Spleen (tissue), 11 donors: ENCODE measurements around the gene OPCML. TPM values are rescaled to one million over a fixed set of nuclear protein-coding genes. Genes with fewer than 3 reads are reported as not detected.

Source experiments
- DNase-seq: peaks from one replicate; pipeline ENCODE4 v3.0.0-alpha.2; 2020
- H3K27ac ChIP-seq, 8 donors: fragments of 200-600 bp; sonication (generic) in 7 of 8; 1 replicate in 4 of 8; 2 replicates in 4 of 8; pipeline versions ENCODE4 v1.5.0 to v1.8.0; 2016 to 2021; ENCODE audit warnings: inconsistent platforms in 4 of 8, mild to moderate bottlenecking in 4 of 8, moderate library complexity in 1 of 8
- H3K27me3 ChIP-seq, 7 donors: fragments of 200-600 bp; sonication (generic) in 6 of 7; replicated peaks in 1 of 7; 1 replicate in 4 of 7; 2 replicates in 3 of 7; pipeline versions ENCODE4 v1.5.0 to v1.8.0; 2016 to 2021; ENCODE audit warnings: inconsistent platforms in 3 of 7, mild to moderate bottlenecking in 1 of 7
- H3K36me3 ChIP-seq, 6 donors: fragments of 200-600 bp; sonication (generic) in 5 of 6; 1 replicate in 4 of 6; 2 replicates in 2 of 6; pipeline versions ENCODE4 v1.5.0 to v1.8.0; 2016 to 2021; ENCODE audit warnings: inconsistent platforms in 2 of 6
- H3K4me1 ChIP-seq, 6 donors: fragments of 200-600 bp; sonication (generic) in 5 of 6; 1 replicate in 3 of 6; 2 replicates in 3 of 6; pipeline versions ENCODE4 v1.5.0 to v1.8.0; 2016 to 2021; ENCODE audit warnings: inconsistent platforms in 3 of 6
- H3K4me3 ChIP-seq, 8 donors: fragments of 200-600 bp; sonication (generic) in 7 of 8; 1 replicate in 4 of 8; 2 replicates in 4 of 8; pipeline versions ENCODE4 v1.5.0 to v1.8.0; 2016 to 2021; ENCODE audit warnings: inconsistent platforms in 4 of 8, mild to moderate bottlenecking in 4 of 8, moderate library complexity in 2 of 8
- H3K9me3 ChIP-seq, 8 donors: fragments of 200-600 bp; sonication (generic) in 7 of 8; 1 replicate in 4 of 8; 2 replicates in 4 of 8; pipeline versions ENCODE4 v1.5.0 to v1.8.0; 2016 to 2021; ENCODE audit warnings: inconsistent platforms in 4 of 8
- CTCF ChIP-seq, 11 experiments: fragments of 200-600 bp in 7 of 11; fragments of 450-650 bp in 4 of 11; sonication (generic) in 4 of 11; IDR thresholded peaks in 8 of 11; conservative IDR thresholded peaks in 3 of 11; 1 replicate in 7 of 11; 2 replicates in 4 of 11; pipeline versions ENCODE4 v1.4.0 to v1.8.0; 2016 to 2021; ENCODE audit warnings: antibody characterized with exemption in 11 of 11, inconsistent platforms in 4 of 11, mild to moderate bottlenecking in 1 of 11
- POLR2A ChIP-seq, 3 donors: fragments of 450-650 bp; IDR thresholded peaks; one replicate each; pipeline ENCODE4 v1.5.1; 2017; ENCODE audit warnings: antibody characterized with exemption in 3 of 3, mild to moderate bottlenecking in 1 of 3
- POLR2AphosphoS5 ChIP-seq, 3 donors: sonication (generic); formaldehyde crosslinking; IDR thresholded peaks; one replicate each; pipeline ENCODE4 v1.5.1; 2017; ENCODE audit warnings: antibody characterized with exemption in 3 of 3
- WGBS, 5 donors: extraction: QIAGEN DNeasy Blood & Tissue Kit in 3 of 5; methylation state at CpG; one replicate each; pipeline versions ENCODE4 v1.1.5 to v1.1.7; 2013 to 2018; 5-methylcytosine and 5-hydroxymethylcytosine counted together
- intact Hi-C: fragments of 100-400 bp; cut with DNase I; formaldehyde crosslinking; loops from one replicate; pipeline ENCODE4 v1.15.0; 2023; ENCODE audit warnings: low total_unique reads
- polyA plus RNA-seq, 3 donors: library from polyadenylated mRNA; stranded (reverse); fragments of 200-250 nt; gene quantifications; one replicate each; pipeline ENCODE4 v1.2.1, GENCODE V29; 2013
- total RNA-seq, 7 donors: library from RNA; depleted of rRNA in 3 of 7; stranded (reverse); fragments of >200 nt in 3 of 7; fragmentation: NEBNext Ultra II Directional in 4 of 7; extraction: Animal tissue kit (Norgen Biotek cat#: 25700) in 4 of 7; gene quantifications; one replicate each; pipeline versions ENCODE4 v1.1.0 to v1.2.1, GENCODE V29; 2016 to 2021
- donor health status: healthy with polysubstance abuse.
- donor health status: DM: no; HTN: no; CAD: no; lungs with moderate emphysema.
- donor health status: DM: no; HTN: no; CAD: no.
- donor health status: Bipolar disorder and iron deficiency.
- donor health status: healthy.
- donor health status: DM: no; HTN: no; CAD: no.
- donor health status: DM: yes; HTN: yes; CAD: no.

OPCML gene
- total and polyA plus RNA-seq, 10 donors: 0.09 to 10.7 (median 3.1) TPM

DNA sequence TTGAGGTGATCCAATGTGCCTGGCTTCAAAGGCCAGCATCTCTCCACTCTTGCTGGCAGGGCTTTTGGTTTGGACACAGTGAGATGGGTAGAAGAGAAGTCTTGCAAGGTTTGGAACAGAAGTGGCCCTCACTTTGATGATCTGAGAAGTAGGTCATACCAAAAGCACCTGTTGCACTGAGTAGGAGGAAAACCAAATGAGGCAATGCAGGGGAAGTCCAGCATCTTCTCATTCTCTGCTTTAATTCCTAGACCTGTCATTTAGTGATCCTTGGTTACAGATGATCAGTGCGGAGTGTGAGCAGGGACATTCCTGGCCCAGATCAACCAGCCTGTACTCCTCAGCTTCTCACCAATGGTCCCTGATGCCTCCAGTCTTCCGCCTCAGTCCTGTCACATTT is 990.5 kb downstream of the OPCML start:
- TF ChIP-seq POLR2AphosphoS5 (IDR thresholded peaks at IDR 0.05) (no peak), POLR2A (IDR thresholded peaks at IDR 0.05) (no peak), CTCF (IDR thresholded peaks at IDR 0.05 in 8 of 11, conservative IDR thresholded peaks at IDR 0.05 in 3 of 11) (no peak)
- 85 to 98% (median 94%) methylated on average over 2 of the region's 2 CpGs for WGBS, 5 donors
- no peaks in the 10 kb centered on the region for H3K27me3 ChIP-seq
- H3K9me3 ChIP-seq: peaks cover 0 to 6% (median 0%) of the 10 kb centered on the region in 8 donors
- H3K27ac ChIP-seq: no peak overlapping the region
- intact Hi-C loops: no loop called here
- DNase-seq: no peak
- no peak overlapping the region for H3K4me3 ChIP-seq
- peaks cover 0 to 6% (median 0%) of the 10 kb centered on the region in 6 donors for H3K4me1 ChIP-seq
- no peaks in the 10 kb centered on the region for H3K36me3 ChIP-seq

- Histone ChIP-seq H3K4me3 (no peak overlapping the region), H3K36me3 (no peaks in the 10 kb centered on the region), H3K9me3 (peaks cover 0 to 2% (median 0%) of the 10 kb centered on the region in 8 donors), H3K27me3 (no peaks in the 10 kb centered on the region), H3K4me1 (peaks cover 0 to 6% (median 0%) of the 10 kb centered on the region in 6 donors), H3K27ac (no peak overlapping the region)
- no peak for TF ChIP-seq POLR2AphosphoS5 (IDR thresholded peaks at IDR 0.05)
- no peak for TF ChIP-seq POLR2A (IDR thresholded peaks at IDR 0.05)
- TF ChIP-seq CTCF (IDR thresholded peaks at IDR 0.05 in 8 of 11, conservative IDR thresholded peaks at IDR 0.05 in 3 of 11): no peak
- intact Hi-C loops: no loop called here
- WGBS, 5 donors: 7 to 29% (median 15%) methylated on average over 2 of the region's 2 CpGs
- no peak for DNase-seq
These were observed 991.7 kb downstream of the OPCML start for GRCh38 chr11:132540581-132540980.

- no peak overlapping the region for H3K27ac ChIP-seq
- H3K9me3 ChIP-seq: no peaks in the 10 kb centered on the region
- H3K27me3 ChIP-seq: no peaks in the 10 kb centered on the region
- intact Hi-C loops: no loop called here
- TF ChIP-seq CTCF (IDR thresholded peaks at IDR 0.05 in 8 of 11, conservative IDR thresholded peaks at IDR 0.05 in 3 of 11) (no peak), POLR2A (IDR thresholded peaks at IDR 0.05) (no peak), POLR2AphosphoS5 (IDR thresholded peaks at IDR 0.05) (no peak)
- no peak for DNase-seq
- H3K4me3 ChIP-seq: no peak overlapping the region
- H3K4me1 ChIP-seq: peaks cover 0 to 6% (median 0%) of the 10 kb centered on the region in 6 donors
- H3K36me3 ChIP-seq: no peaks in the 10 kb centered on the region
- 79 to 90% (median 86%) methylated on average over 7 of the region's 7 CpGs for WGBS, 5 donors
These were observed 992.5 kb downstream of the OPCML start for GRCh38 chr11:132539590-132540368.

DNA sequence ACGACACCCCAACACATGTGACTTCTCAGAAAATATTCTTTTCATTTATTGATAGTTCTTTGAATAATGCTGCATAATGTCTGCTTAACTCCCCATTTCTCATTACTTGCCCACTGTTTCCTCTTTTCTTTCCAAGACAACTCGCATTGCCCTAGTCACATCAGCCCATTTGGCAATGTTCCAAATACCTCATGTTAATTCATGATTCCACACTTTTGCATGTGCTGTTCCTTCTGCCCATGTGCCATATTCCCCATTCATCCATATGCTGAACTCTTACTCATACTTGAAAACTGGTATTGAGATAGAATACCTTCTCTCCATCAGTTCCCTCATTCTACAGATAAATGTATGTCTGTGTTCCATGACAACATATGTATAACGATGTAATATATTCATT is 993.7 kb downstream of the OPCML start:
- no peak for DNase-seq
- intact Hi-C loops: no loop called here
- TF ChIP-seq POLR2AphosphoS5 (IDR thresholded peaks at IDR 0.05): no peak
- no peak for TF ChIP-seq CTCF (IDR thresholded peaks at IDR 0.05 in 8 of 11, conservative IDR thresholded peaks at IDR 0.05 in 3 of 11)
- TF ChIP-seq POLR2A (IDR thresholded peaks at IDR 0.05): no peak
- WGBS, 5 donors: 71 to 81% (median 76%) methylated on average over 3 of the region's 3 CpGs
- no peaks in the 10 kb centered on the region for H3K9me3 ChIP-seq
- no peaks in the 10 kb centered on the region for H3K36me3 ChIP-seq
- H3K4me1 ChIP-seq: peaks cover 0 to 6% (median 0%) of the 10 kb centered on the region in 6 donors
- no peaks in the 10 kb centered on the region for H3K27me3 ChIP-seq
- no peak overlapping the region for H3K27ac ChIP-seq
- H3K4me3 ChIP-seq: no peak overlapping the region
